Anterior cingulate cortex (tissue), 58 donors: ENCODE results near the gene BNIP2.
"Not testable (repeated sequence)": the region's sequence is repeated elsewhere in the genome, so short reads cannot be mapped to it uniquely, and the experiment has no call there.

Experiments used
- DNase-seq, 58 donors: peaks; one replicate each; lab custom pipeline; 2025; lab: John Stamatoyannopoulos, UW

BNIP2 gene

GRCh38 chr15:59689626-59690236, 611 bp upstream of the BNIP2 start:
- peak in 46 of 58 donors; percentile 0 to 56 (median 25) for DNase-seq

GRCh38 chr15:59688423-59688781, 718 bp downstream of the BNIP2 start:
- DNase-seq = peak in 2 of 58 donors; percentile 20 to 62

DNA sequence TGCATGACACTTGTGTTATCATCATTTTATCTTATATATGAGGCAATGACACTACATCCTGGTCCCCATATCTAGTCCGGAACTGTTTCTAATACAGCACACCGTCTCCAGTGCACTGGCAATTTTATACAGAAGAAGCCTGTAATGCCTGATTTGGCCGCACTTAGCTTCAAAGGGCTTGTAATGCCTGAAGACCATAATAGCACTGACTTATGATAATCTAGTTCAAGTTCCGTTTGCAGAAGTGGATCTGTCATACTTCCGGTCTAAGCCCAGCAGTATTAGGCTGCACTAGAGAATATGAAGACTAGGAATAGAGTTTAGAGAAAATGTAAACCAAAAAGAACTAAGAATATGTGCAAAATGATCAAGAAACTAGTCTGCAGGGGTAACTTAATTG, 1.3 kb downstream of the BNIP2 start:
- DNase-seq = no peak

- DNase-seq = no peak
Measured at GRCh38 chr15:59686389-59686788, 2.7 kb downstream of the BNIP2 start.

DNA sequence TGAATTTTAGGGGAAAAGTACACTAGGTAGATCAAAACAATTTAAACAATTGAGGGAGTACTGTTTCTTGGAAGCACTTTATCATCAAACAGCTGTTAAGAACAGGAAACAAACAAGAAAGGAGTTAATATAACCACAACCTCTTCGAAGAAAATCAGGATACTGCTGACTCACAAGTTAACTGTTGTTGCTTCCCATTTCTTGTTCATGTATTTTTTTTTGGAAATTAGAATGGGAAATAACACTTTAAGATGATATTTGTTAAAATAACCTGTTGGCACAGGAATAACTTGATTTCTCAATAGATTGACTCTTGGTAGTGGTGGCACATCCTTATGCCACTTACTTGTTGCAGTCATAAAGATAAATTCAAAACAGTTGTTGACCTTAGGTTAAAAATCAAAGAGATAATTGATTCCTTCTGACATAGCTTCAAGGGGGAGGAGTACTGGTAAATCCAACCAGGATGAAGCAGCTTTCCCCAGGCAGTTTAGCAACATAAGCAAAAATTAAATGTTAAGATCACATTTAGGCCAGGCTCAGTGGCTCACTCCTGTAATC, 3.3 kb downstream of the BNIP2 start:
- no peak for DNase-seq

GRCh38 chr15:59680870-59681269, 8.2 kb downstream of the BNIP2 start:
- no peak for DNase-seq

GRCh38 chr15:59680346-59680745, 8.8 kb downstream of the BNIP2 start:
- DNase-seq = no peak

DNA sequence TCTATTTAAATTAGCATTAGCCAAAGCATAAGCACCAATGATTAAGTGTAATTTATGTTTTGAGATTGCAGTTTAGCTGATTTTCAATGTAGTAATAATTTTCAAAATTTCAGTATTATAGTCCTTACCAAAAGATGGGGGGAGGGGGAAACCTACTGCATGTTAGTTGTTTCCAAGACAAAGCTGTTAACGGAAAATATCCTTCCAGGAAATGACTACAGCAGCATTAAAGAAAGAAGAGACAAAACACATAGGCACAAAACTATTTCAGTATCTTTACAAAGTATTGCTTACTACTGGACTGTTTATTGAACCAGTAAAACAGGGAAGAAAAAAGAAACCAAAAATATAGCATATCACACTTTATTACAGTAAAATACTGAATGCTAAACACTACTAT, 10.5 kb downstream of the BNIP2 start:
- DNase-seq = no peak

- no peak for DNase-seq
Measured at GRCh38 chr15:59678172-59678571, 10.9 kb downstream of the BNIP2 start.

DNA sequence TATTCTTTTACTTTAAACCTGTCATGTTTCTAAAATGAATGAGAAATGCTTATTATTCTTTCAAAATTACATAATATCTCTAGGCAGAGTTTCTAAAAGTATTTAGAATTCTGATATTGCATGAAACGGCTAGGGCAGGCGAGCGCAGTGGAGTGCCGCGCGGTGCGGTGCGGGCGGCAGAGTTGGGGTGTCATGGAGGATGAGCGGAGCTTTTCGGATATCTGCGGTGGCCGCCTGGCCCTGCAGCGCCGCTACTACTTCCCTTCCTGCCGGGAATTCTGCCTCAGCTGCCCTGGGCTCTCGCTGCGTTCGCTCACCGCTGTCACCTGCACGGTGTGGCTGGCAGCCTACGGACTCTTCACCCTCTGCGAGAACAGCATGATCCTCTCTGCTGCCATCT, 12.6 kb downstream of the BNIP2 start:
- DNase-seq = no peak

- DNase-seq = no peak
Measured at GRCh38 chr15:59674361-59674877, 14.7 kb downstream of the BNIP2 start.

- no peak for DNase-seq
Measured at GRCh38 chr15:59668556-59668955, 20.6 kb downstream of the BNIP2 start.

- no peak for DNase-seq
Measured at GRCh38 chr15:59662260-59662659, 26.9 kb downstream of the BNIP2 start.

- DNase-seq = no peak
Measured at GRCh38 chr15:59659366-59659765, 29.8 kb downstream of the BNIP2 start.

GRCh38 chr15:59657635-59658125, 31.4 kb downstream of the BNIP2 start:
- DNase-seq = peak in 5 of 58 donors; percentile 24 to 47 (median 33)

GRCh38 chr15:59656897-59657634, 32.1 kb downstream of the BNIP2 start, which contains the start of gene GTF2A2:
Gene GTF2A2, minus strand, starts transcription at chr15:59657515. Its CDS starts 5,238 bp downstream, at chr15:59652277.
- peak; percentile 53 to 97 (median 90) for DNase-seq

GRCh38 chr15:59654046-59654445, 35.1 kb downstream of the BNIP2 start:
- DNase-seq = no peak

DNA sequence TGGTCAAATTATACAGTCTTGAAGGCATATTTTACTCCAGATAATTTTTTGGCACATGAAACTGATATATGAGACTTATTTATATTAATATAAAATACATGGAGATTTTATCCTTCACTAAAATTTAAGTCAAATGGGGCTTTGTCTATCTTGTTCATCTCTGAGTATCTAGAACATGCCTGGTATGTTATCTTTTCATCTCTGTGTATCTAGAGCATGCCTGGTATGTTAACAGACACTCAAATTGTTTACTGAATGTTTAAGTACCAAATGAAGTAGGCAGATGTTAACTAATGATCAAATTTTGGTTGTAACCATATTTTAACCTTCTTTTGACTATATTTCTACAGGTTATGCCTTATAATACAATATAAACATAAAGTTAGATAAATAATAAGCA, 39.5 kb downstream of the BNIP2 start:
- no peak for DNase-seq

- DNase-seq = no peak
Measured at GRCh38 chr15:59647085-59647484, 42.0 kb downstream of the BNIP2 start.

DNA sequence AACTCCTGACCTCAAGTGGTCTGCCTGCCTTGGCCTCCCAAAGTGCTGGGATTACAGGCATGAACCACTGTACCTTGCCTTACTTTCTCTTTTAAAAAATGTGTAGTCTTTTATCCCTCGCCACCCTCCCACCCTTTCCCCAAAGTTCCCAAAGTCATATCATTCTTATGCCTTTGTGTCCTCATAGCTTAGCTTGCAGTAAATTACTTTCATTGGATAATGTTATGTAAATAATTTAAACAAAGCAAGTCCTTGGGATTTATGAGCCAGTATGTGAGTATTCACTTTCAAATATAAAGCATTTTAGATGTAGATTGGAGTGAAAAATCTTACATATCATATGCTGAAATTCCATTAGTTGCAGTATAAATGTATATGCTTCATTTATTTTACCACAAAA, 42.8 kb downstream of the BNIP2 start:
- no peak for DNase-seq

DNA sequence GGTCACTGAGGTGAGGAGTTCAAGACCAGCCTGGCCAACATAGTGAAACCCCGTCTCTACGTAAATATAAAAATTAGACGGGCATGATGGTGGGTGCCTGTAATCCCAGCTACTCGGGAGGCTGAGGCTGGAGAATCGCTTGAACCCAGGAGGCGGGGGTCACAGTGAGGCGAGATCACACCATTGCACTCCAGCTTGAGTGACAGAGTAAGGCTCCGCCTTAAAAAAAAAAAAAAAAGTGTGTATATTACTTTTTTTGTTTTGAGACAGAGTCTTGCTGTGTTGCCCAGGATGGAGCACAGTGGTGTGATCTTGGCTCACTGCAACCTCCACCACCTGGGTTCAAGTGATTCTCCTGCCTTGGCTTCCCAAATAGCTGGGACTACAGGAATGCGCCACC, 43.3 kb downstream of the BNIP2 start:
- DNase-seq = not testable (repeated sequence)
